ENCODE measurements around the gene PRAC2. TPM values are rescaled to one million over a fixed set of nuclear protein-coding genes. Genes with fewer than 3 reads are reported as not detected.
"Not testable (repeated sequence)": the region's sequence is repeated elsewhere in the genome, so short reads cannot be mapped to it uniquely, and the experiment has no call there.

The PRAC2 gene
- total RNA-seq, 1 donor, result not detected

- Histone ChIP-seq H3K4me3 (ENCODE audit: insufficient read depth, low read length) (no peak overlapping the region), H3K79me2 (ENCODE audit: insufficient read depth, low read length) (no peaks in the 10 kb centered on the region), H3K4me1 (ENCODE audit: insufficient read depth, low read length) (no peaks in the 10 kb centered on the region), H3K36me3 (ENCODE audit: insufficient read depth, low read length) (no peaks in the 10 kb centered on the region), H3K27ac (ENCODE audit: low read depth, low read length) (no peak overlapping the region), H2AFZ (ENCODE audit: low read length) (no peak overlapping the region), H4K20me1 (ENCODE audit: insufficient read depth, low read length) (no peaks in the 10 kb centered on the region), H3K4me2 (ENCODE audit: insufficient read depth, low read length) (no peak overlapping the region), H3K27me3 (ENCODE audit: insufficient read depth, low read length) (peaks cover 66% of the 10 kb centered on the region), H3K9me3 (ENCODE audit: low read depth, low read length) (no peaks in the 10 kb centered on the region)
- DNase-seq (ENCODE audit: insufficient read length, low spot score, missing footprints), result no peak
- no peak for TF ChIP-seq CTCF (IDR thresholded peaks at IDR 0.05; ENCODE audit: extremely low read depth, low read depth, low read length)
These were observed 7.2 kb upstream of the PRAC2 start for GRCh38 chr17:48715496-48716399.

- H3K27ac ChIP-seq (ENCODE audit: low read depth, low read length); H3K79me2 ChIP-seq (ENCODE audit: insufficient read depth, low read length); H3K36me3 ChIP-seq (ENCODE audit: insufficient read depth, low read length); H3K9me3 ChIP-seq (ENCODE audit: low read depth, low read length); H3K4me1 ChIP-seq (ENCODE audit: insufficient read depth, low read length); H2AFZ ChIP-seq (ENCODE audit: low read length); H3K4me3 ChIP-seq (ENCODE audit: insufficient read depth, low read length); H4K20me1 ChIP-seq (ENCODE audit: insufficient read depth, low read length); H3K4me2 ChIP-seq (ENCODE audit: insufficient read depth, low read length); DNase-seq (ENCODE audit: insufficient read length, low spot score, missing footprints): not testable (repeated sequence)
- peaks cover 69% of the 10 kb centered on the region for H3K27me3 ChIP-seq (ENCODE audit: insufficient read depth, low read length)
These were observed 6.4 kb upstream of the PRAC2 start for GRCh38 chr17:48716549-48716948.

GRCh38 chr17:48717367-48718226 is 5.4 kb upstream of the PRAC2 start:
- H4K20me1 ChIP-seq (ENCODE audit: insufficient read depth, low read length), result no peaks in the 10 kb centered on the region
- TF ChIP-seq CTCF (IDR thresholded peaks at IDR 0.05; ENCODE audit: extremely low read depth, low read depth, low read length), result no peak
- H3K4me2 ChIP-seq (ENCODE audit: insufficient read depth, low read length), result no peak overlapping the region
- H3K4me3 ChIP-seq (ENCODE audit: insufficient read depth, low read length), result no peak overlapping the region
- no peaks in the 10 kb centered on the region for H3K79me2 ChIP-seq (ENCODE audit: insufficient read depth, low read length)
- no peaks in the 10 kb centered on the region for H3K4me1 ChIP-seq (ENCODE audit: insufficient read depth, low read length)
- H3K36me3 ChIP-seq (ENCODE audit: insufficient read depth, low read length), result no peaks in the 10 kb centered on the region
- H3K27ac ChIP-seq (ENCODE audit: low read depth, low read length), result no peak overlapping the region
- H3K27me3 ChIP-seq (ENCODE audit: insufficient read depth, low read length), result peaks cover 72% of the 10 kb centered on the region
- DNase-seq (ENCODE audit: insufficient read length, low spot score, missing footprints), result no peak
- no peak overlapping the region for H2AFZ ChIP-seq (ENCODE audit: low read length)
- H3K9me3 ChIP-seq (ENCODE audit: low read depth, low read length), result no peaks in the 10 kb centered on the region

GRCh38 chr17:48718227-48718760 is 4.7 kb upstream of the PRAC2 start:
- H3K9me3 ChIP-seq (ENCODE audit: low read depth, low read length), result no peaks in the 10 kb centered on the region
- H3K4me1 ChIP-seq (ENCODE audit: insufficient read depth, low read length), result no peaks in the 10 kb centered on the region
- TF ChIP-seq CTCF (IDR thresholded peaks at IDR 0.05; ENCODE audit: extremely low read depth, low read depth, low read length), result no peak
- H3K27me3 ChIP-seq (ENCODE audit: insufficient read depth, low read length), result peaks cover 79% of the 10 kb centered on the region
- no peaks in the 10 kb centered on the region for H4K20me1 ChIP-seq (ENCODE audit: insufficient read depth, low read length)
- no peak overlapping the region for H3K27ac ChIP-seq (ENCODE audit: low read depth, low read length)
- DNase-seq (ENCODE audit: insufficient read length, low spot score, missing footprints), result no peak
- no peaks in the 10 kb centered on the region for H3K36me3 ChIP-seq (ENCODE audit: insufficient read depth, low read length)
- H2AFZ ChIP-seq (ENCODE audit: low read length), result no peak overlapping the region
- H3K4me2 ChIP-seq (ENCODE audit: insufficient read depth, low read length), result no peak overlapping the region
- H3K4me3 ChIP-seq (ENCODE audit: insufficient read depth, low read length), result no peak overlapping the region
- H3K79me2 ChIP-seq (ENCODE audit: insufficient read depth, low read length), result no peaks in the 10 kb centered on the region

Measured in osteoblast (primary cell).